ENCODE results near the gene BCAS3. TPM values are rescaled to one million over a fixed set of nuclear protein-coding genes. Genes with fewer than 3 reads are reported as not detected.
"Not testable (repeated sequence)": the region's sequence is repeated elsewhere in the genome, so short reads cannot be mapped to it uniquely, and the experiment has no call there.

The BCAS3 gene
- total RNA-seq, 1 experiment from 2014 or later, result 8.0 TPM

DNA sequence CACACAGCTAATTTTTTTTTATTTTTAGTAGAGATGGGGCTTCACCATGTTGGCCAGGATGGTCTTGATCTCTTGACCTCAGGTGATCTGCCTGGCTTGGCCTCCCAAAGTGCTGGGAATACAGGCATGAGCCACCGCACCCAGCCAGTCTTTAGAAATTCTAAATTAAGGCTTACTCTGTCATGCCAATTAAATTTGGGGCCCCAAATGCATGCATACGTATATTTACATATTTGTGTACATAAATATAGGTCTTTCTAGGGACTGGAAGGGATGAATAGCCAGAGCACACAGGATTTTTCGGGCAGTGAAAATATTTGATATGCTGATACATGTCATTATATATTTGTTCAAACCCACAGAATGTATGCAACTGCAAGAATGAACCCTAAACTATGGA lies 105.1 kb downstream of the BCAS3 start:
- no peak for DNase-seq (ENCODE audit: low read depth)

GRCh38 chr17:60790205-60790604 lies 112.6 kb downstream of the BCAS3 start:
- no peak for DNase-seq (ENCODE audit: low read depth)

DNA sequence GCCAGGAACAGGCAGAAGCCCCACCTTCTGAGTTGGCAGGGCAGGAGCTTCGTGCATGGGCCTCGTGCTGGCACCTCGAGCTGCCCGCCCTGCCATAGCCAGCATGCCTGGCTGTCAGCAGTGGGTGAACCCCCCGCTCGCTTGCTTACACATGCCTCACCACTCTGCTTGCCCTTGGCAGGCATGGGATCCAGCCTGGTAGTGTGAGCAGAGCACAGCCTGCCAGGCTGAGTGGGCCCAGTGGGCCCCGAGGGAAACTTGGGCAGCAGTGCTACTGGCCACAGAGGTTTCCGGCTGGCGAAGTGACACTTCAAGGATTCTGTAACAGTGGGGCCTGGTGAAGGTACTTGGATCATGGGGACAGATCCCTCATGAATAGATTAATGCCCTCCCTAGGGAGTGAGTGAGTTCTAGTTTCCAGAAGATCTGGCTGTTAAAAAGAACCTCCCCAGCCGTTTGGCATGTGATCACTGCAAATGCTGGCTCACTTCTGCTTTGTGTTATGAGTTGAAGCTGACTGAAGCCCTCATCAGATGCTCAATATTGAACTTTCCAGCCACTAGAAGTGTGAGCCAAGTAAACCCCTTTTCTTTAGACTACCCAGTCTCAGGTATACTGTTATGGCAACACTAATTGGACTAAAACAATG lies 114.7 kb downstream of the BCAS3 start:
- no peak for DNase-seq (ENCODE audit: low read depth)

DNA sequence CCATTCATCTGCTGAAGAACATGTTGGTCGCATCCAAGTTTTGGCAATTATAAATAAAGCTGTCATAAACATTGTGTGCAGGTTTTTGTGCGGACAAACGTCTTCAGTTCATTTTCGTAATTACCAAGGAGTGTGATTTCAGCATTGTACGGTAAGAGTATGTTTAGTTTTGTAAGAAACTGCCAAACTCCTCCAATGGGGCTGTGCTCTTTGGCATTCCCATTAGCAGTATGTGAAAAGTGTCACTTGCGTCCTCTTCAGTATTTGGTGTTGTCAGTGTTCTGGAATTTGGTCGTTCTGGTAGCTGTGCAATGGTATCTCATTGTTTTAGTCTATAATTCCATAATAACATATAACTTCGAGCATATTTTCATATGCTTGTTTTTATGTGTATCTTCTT lies 120.9 kb downstream of the BCAS3 start:
- DNase-seq (ENCODE audit: low read depth), result no peak

GRCh38 chr17:60802377-60802776 lies 124.7 kb downstream of the BCAS3 start:
- no peak for DNase-seq (ENCODE audit: low read depth)

GRCh38 chr17:60803059-60803458 lies 125.4 kb downstream of the BCAS3 start:
- no peak for DNase-seq (ENCODE audit: low read depth)

GRCh38 chr17:60804831-60805230 lies 127.2 kb downstream of the BCAS3 start:
- DNase-seq (ENCODE audit: low read depth), result no peak

DNA sequence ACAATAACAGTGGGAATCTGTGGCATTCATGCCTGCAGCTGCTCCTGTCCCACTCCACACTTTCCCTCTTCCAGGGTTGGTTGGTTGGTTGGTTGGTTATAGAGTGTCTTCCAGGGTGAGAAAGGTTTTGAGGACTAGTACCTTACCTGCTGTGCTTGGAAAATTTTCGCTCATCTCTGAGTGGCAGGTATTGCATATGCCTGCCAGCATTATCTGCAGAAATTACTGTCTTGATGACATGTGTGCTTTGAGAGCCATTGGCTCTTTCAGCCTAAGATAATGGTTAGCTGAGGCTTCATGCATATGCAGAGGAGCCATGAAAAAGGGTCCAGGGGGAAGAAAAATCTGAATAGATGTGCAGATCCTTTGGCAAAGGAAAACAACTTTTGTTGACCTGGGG lies 131.8 kb downstream of the BCAS3 start:
- DNase-seq (ENCODE audit: low read depth), result no peak

- not testable (repeated sequence) for DNase-seq (ENCODE audit: low read depth)
These were observed 137.3 kb downstream of the BCAS3 start for GRCh38 chr17:60814941-60815340.

- DNase-seq (ENCODE audit: low read depth), result peak; percentile 54
These were observed 139.5 kb downstream of the BCAS3 start for GRCh38 chr17:60817192-60817591.

GRCh38 chr17:60819447-60820130 lies 141.9 kb downstream of the BCAS3 start:
- no peak for DNase-seq (ENCODE audit: low read depth)

- no peak for DNase-seq (ENCODE audit: low read depth)
These were observed 145.9 kb downstream of the BCAS3 start for GRCh38 chr17:60823515-60823914.

GRCh38 chr17:60825351-60825750 lies 147.7 kb downstream of the BCAS3 start:
- no peak for DNase-seq (ENCODE audit: low read depth)

DNA sequence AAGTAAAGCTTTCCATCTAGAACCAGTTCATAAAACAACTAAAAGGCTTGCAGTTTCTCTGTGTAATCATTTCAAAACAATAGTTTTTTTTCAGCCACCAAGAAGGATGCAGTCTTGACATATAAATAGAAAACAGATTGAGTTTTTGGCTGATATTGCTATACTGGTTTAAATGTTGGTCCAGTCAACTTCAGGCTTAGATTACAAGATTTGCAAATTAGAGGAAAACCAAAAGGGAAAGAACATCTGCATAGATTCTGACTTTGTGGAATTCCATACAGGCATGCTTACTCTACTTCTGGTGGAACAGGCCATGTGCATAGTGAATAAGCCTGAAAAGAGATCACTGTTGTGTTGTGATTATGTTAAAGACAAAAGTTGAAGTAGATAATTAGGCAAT lies 150.3 kb downstream of the BCAS3 start:
- no peak for DNase-seq (ENCODE audit: low read depth)

DNA sequence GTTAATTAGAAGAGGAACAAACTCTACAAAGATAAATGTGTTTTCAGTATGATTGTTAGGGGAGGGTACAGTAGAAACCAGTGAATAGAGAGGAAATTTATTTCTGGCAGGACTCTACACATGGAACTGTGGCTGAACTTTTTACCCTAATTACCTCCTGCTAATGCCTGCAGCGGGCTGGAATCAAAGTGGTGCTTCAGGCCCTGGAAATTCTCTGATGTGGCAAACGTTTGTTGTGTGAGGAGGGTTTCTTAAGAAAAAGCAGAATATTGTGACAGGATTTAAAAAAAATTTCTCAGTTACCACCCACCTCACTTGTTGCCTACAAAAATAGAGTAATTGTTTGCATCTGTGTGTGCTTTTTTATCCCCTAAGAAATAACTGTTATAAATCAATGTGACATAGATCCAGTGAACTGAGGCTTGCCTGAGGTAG lies 154.5 kb downstream of the BCAS3 start:
- DNase-seq (ENCODE audit: low read depth), result no peak

DNA sequence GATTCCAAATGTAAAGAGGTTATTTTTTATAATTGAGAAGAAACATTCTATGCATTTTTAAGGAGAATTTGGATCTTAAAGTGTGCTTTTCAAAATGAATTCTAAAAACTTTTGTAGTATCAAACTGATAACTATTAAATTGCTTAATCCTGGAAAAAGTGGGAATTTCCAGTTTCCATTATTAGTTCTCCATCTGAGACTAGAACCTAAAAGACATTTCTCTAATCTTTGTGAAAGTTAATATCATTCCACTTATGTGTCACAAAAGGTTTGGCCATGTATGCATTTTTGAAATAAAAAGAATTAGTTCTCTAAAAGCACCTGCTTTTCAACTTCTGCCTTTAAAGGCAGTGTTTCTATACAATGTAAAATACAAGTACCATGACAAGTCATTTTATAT lies 155.0 kb downstream of the BCAS3 start:
- DNase-seq (ENCODE audit: low read depth), result no peak

- no peak for DNase-seq (ENCODE audit: low read depth)
These were observed 162.8 kb downstream of the BCAS3 start for GRCh38 chr17:60840456-60840855.

DNA sequence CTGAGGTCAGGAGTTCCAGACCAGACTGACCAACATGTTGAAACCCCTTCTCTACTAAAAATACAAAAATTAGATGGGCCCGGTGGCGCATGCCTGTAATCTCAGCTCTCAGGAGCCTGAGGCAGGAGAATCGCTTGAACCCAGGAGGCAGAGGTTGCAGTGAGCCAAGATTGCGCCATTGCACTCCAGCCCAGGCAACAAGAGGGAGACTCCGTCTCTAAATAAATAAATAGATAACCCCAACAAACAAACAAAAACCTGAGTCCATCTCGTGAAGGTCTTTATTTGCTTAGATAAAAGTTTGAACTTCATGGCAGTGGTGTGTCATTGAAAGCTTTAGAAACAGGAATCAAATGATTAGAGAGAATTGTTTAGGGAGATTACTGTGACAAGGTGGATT lies 167.4 kb downstream of the BCAS3 start:
- no peak for DNase-seq (ENCODE audit: low read depth)

GRCh38 chr17:60846175-60846574 lies 168.5 kb downstream of the BCAS3 start:
- no peak for DNase-seq (ENCODE audit: low read depth)

DNA sequence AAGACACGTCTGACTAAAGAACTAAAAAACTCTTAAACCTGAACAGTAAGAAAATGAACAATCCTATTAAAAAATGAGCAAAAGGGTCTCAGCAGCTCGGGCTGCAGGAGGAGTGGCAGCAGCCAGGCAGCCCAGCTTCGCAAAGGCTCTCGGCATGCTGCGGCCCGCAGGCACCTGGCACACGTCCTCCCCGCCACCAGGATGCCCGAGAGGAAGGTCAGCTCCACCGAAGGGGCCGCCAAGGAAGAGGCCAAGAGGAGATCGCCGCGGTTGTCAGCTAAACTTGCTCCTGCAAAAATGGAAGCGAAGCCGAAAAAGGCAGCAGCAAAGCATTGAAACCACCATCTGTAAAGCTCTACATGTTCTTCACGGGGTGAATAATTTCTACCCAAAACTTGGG lies 173.5 kb downstream of the BCAS3 start:
- DNase-seq (ENCODE audit: low read depth), result no peak

- no peak for DNase-seq (ENCODE audit: low read depth)
These were observed 180.0 kb downstream of the BCAS3 start for GRCh38 chr17:60857556-60858080.

GRCh38 chr17:60862482-60862881 lies 184.8 kb downstream of the BCAS3 start:
- DNase-seq (ENCODE audit: low read depth), result peak; percentile 5

Data from HT1080 (cell line).